OCI-LY1 (cell line): Measurements from ENCODE around the gene PACRG.

Source experiments
- H2AFZ ChIP-seq: fragments of 200-600 bp; sonication (generic), shearing (Covaris generic); 2 replicates; pipeline ENCODE4 v1.6.0; 2014; ENCODE audit warnings: antibody characterized with exemption, mild to moderate bottlenecking, low read length
- H3F3A ChIP-seq: fragments of 200-600 bp; sonication (generic), shearing (Covaris generic); 2 replicates; pipeline ENCODE4 v1.6.0; 2014; ENCODE audit warnings: mild to moderate bottlenecking, antibody characterized with exemption, low read length, moderate library complexity; ENCODE audit not compliant: insufficient read depth
- H3K27ac ChIP-seq: fragments of 200-600 bp; sonication (generic); 2 replicates; pipeline ENCODE4 v1.5.1; 2014; ENCODE audit warnings: low read length, mixed run types, mild to moderate bottlenecking, low read depth; ENCODE audit not compliant: poor library complexity, severe bottlenecking
- H3K27me3 ChIP-seq: fragments of 200-600 bp; sonication (generic); 2 replicates; pipeline ENCODE4 v1.6.0; 2014; ENCODE audit warnings: antibody characterized with exemption, mild to moderate bottlenecking, low read length, moderate library complexity; ENCODE audit not compliant: insufficient read depth
- H3K36me3 ChIP-seq: fragments of 200-600 bp; sonication (generic); 2 replicates; pipeline ENCODE4 v1.6.1; 2014; ENCODE audit warnings: mild to moderate bottlenecking, antibody characterized with exemption, low read length, moderate library complexity, mixed read lengths; ENCODE audit not compliant: insufficient read depth
- H3K4me1 ChIP-seq: fragments of 200-600 bp; sonication (generic); 2 replicates; pipeline ENCODE4 v1.5.1; 2014; ENCODE audit warnings: mild to moderate bottlenecking, low read length, moderate library complexity; ENCODE audit not compliant: insufficient read depth, severe bottlenecking
- H3K4me2 ChIP-seq: fragments of 200-600 bp; sonication (generic), shearing (Covaris generic); 2 replicates; pipeline ENCODE4 v1.6.1; 2014; ENCODE audit warnings: low read length
- H3K4me3 ChIP-seq: fragments of 200-600 bp; sonication (generic); 2 replicates; pipeline ENCODE4 v1.5.1; 2014; ENCODE audit warnings: low read length, low read depth, mild to moderate bottlenecking, mixed read lengths; ENCODE audit not compliant: poor library complexity, severe bottlenecking
- H3K79me2 ChIP-seq: fragments of 200-600 bp; shearing (Covaris generic); 2 replicates; pipeline ENCODE4 v1.6.1; 2016; ENCODE audit warnings: mixed run types, low read length, mixed read lengths; ENCODE audit not compliant: insufficient read depth
- H3K9ac ChIP-seq: fragments of 200-600 bp; sonication (generic), shearing (Covaris generic); 2 replicates; pipeline ENCODE4 v1.6.1; 2014; ENCODE audit warnings: mild to moderate bottlenecking, low read length, mixed read lengths
- H3K9me2 ChIP-seq: fragments of 200-600 bp; sonication (generic), shearing (Covaris generic); 2 replicates; pipeline ENCODE4 v1.6.1; 2014; ENCODE audit warnings: low read depth, mild to moderate bottlenecking, low read length, mixed read lengths
- H3K9me3 ChIP-seq: fragments of 200-600 bp; shearing (Covaris generic); 2 replicates; pipeline ENCODE4 v1.6.1; 2014; ENCODE audit warnings: low read length, mixed read lengths
- H4K20me1 ChIP-seq: fragments of 200-600 bp; sonication (generic), shearing (Covaris generic); 2 replicates; pipeline ENCODE4 v1.6.0; 2016; ENCODE audit warnings: mild to moderate bottlenecking, low read length; ENCODE audit not compliant: insufficient read depth
- CTCF ChIP-seq: fragments of 200-600 bp; sonication (generic), shearing (Covaris generic); IDR thresholded peaks from 2 replicates; pipeline ENCODE4 v1.5.1; 2017; ENCODE audit warnings: mild to moderate bottlenecking, antibody characterized with exemption, low read length, moderate library complexity, mixed read lengths
- EZH2 ChIP-seq: fragments of 200-600 bp; sonication (generic), shearing (Covaris generic); IDR thresholded peaks from 2 replicates; pipeline ENCODE4 v1.8.0; 2017; ENCODE audit warnings: borderline replicate concordance, mixed run types, mild to moderate bottlenecking, antibody characterized with exemption, low read length, moderate library complexity, mixed read lengths

Gene PACRG

GRCh38 chr6:163252061-163252591 lies 524.4 kb downstream of the PACRG start:
- Histone ChIP-seq H3K9me3 (no peaks in the 10 kb centered on the region), H3K36me3 (no peaks in the 10 kb centered on the region), H3K4me1 (no peaks in the 10 kb centered on the region), H3K9me2 (no peaks in the 10 kb centered on the region), H3K27ac (no peak overlapping the region), H3F3A (no peaks in the 10 kb centered on the region), H3K79me2 (no peaks in the 10 kb centered on the region), H4K20me1 (no peaks in the 10 kb centered on the region), H3K9ac (no peak overlapping the region), H3K4me2 (no peak overlapping the region), H3K4me3 (no peak overlapping the region), H3K27me3 (no peaks in the 10 kb centered on the region), H2AFZ (no peak overlapping the region)
- TF ChIP-seq EZH2 (no peak), CTCF (no peak)

- Histone ChIP-seq H3K9me2 (no peaks in the 10 kb centered on the region), H3K36me3 (no peaks in the 10 kb centered on the region)
Observed at GRCh38 chr6:163253556-163254213, 525.9 kb downstream of the PACRG start.

GRCh38 chr6:163254341-163254835 lies 526.6 kb downstream of the PACRG start:
- Histone ChIP-seq H3K4me1 (no peaks in the 10 kb centered on the region), H3K4me3 (no peak overlapping the region), H3K27me3 (no peaks in the 10 kb centered on the region), H2AFZ (no peak overlapping the region), H3K9me3 (no peaks in the 10 kb centered on the region), H3F3A (no peaks in the 10 kb centered on the region), H3K9me2 (no peaks in the 10 kb centered on the region), H3K27ac (no peak overlapping the region), H3K9ac (no peak overlapping the region), H3K4me2 (no peak overlapping the region), H3K36me3 (no peaks in the 10 kb centered on the region), H3K79me2 (no peaks in the 10 kb centered on the region), H4K20me1 (no peaks in the 10 kb centered on the region)
- TF ChIP-seq EZH2, result no peak
- TF ChIP-seq CTCF, result no peak

More at GRCh38 chr6:163253556-163254213, 525.9 kb downstream of the PACRG start:
- no peak overlapping the region for H3K27ac ChIP-seq
- H3K27me3 ChIP-seq, result no peaks in the 10 kb centered on the region
- H3F3A ChIP-seq, result no peaks in the 10 kb centered on the region
- H3K9me3 ChIP-seq, result no peaks in the 10 kb centered on the region
- H4K20me1 ChIP-seq, result no peaks in the 10 kb centered on the region
- no peak overlapping the region for H3K9ac ChIP-seq
- no peak overlapping the region for H3K4me3 ChIP-seq
- no peak overlapping the region for H2AFZ ChIP-seq
- no peaks in the 10 kb centered on the region for H3K4me1 ChIP-seq
- no peak overlapping the region for H3K4me2 ChIP-seq
- H3K79me2 ChIP-seq, result no peaks in the 10 kb centered on the region
- TF ChIP-seq EZH2 (no peak), CTCF (no peak)
